ENCODE results near the gene CYTH4.

The CYTH4 gene

DNA sequence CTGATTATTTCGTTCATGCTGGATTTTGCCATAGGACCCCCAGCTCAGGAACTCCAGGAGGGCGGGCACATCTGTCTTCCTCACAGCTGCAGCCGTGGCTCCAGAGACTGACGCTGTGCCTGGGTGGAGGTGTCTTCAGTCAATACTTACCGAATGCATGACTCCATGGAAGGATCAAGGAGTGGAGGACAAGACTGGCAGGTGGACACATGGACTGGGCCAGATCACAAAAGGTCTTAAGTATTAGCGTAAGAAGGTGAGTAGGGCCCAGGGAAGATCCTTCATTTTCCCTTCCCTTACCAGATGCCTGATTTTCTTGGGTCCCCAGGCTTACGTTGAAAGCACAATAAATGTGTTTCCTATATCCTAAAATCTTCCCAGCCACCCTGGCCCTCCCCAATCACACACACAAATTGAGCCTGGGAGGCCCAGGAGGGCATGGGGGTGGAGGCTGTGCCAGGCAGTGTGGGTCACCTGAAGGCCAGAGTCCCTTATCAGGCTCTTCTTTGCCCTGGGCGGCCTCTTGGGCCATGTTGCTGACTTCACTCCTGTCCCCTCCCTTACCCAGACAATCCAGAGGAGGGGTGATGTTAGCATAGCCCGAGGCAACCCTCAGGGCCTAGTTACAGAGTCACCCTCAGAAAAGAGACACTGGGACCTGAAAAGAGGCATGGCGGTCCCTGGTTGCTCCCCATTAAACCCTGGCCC, 56.4 kb downstream of the CYTH4 start:
- FAIRE-seq, result no peak
- no peak for DNase-seq (ENCODE audit: insufficient read length, low spot score)
- TF ChIP-seq, protein P1, sequence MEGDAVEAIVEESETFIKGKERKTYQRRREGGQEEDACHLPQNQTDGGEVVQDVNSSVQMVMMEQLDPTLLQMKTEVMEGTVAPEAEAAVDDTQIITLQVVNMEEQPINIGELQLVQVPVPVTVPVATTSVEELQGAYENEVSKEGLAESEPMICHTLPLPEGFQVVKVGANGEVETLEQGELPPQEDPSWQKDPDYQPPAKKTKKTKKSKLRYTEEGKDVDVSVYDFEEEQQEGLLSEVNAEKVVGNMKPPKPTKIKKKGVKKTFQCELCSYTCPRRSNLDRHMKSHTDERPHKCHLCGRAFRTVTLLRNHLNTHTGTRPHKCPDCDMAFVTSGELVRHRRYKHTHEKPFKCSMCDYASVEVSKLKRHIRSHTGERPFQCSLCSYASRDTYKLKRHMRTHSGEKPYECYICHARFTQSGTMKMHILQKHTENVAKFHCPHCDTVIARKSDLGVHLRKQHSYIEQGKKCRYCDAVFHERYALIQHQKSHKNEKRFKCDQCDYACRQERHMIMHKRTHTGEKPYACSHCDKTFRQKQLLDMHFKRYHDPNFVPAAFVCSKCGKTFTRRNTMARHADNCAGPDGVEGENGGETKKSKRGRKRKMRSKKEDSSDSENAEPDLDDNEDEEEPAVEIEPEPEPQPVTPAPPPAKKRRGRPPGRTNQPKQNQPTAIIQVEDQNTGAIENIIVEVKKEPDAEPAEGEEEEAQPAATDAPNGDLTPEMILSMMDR (IDR thresholded peaks at IDR 0.05; ENCODE audit: insufficient read depth, missing control alignments), result no peak

DNA sequence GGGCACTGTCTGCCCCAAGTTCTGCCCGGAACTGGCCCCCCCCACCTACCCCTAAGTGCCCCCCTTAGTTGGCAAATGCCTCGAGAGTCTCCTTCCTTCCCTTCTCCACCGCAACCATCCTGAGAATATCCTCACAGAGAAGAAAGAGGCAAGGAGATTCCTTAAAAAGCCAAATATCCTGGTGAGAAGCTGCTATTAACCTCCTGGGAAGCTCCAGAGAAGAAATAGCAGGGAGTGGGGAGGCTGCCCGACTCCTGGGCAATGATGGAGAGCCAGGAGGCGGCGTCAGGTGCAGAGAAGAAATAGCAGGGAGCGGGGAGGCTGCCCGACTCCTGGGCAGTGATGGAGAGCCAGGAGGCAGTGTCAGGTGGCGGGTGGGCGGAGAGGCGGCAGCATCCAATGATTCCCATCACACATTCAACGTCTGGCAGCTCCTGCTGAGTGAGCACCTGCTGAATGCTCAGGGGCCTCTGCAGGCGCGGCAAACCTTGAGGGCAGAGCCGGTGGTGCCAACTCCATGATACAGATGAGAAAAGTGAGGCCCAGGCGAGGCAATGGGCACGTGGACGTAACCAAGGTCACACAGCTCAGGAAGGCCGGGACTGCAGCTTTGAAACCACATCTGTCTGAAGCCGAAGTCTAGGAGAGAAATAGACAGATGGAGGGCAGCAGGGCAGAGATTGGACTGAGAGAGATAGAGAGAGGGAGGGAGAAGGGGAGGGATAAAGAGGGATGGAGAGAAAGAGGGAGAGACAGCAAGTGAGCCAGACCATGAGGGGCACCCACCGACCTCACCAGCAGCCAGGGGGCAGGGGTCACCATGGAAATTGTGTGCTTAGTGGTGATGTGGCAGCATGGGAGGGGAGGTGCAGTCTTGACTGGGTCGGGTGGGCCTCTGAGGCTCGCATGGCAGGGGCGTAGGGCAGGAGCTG, 58.3 kb downstream of the CYTH4 start:
- TF ChIP-seq, protein P1 (IDR thresholded peaks at IDR 0.05; ENCODE audit: insufficient read depth, missing control alignments), result no peak
- no peak for DNase-seq (ENCODE audit: insufficient read length, low spot score)
- no peak for FAIRE-seq

DNA sequence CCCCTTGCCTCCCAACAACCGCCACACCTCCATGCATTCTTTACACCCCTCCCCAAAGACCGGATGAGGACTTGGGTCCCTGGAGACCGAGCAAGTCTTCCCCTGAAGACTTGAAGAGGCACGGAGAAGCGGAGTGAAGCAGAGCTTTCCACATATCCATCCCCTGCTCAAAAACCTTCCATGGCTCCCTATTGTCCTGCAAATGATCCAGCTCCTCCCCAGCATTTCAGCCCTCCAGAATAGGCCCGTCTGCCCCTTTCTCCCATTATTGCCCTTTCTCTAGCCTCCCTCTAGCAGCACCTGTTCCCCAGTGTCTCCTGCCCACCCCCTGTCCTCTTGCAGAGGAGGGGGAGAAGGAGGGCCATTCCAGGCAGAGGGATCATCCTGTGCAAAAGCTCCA, 59.8 kb downstream of the CYTH4 start:
- FAIRE-seq (no peak), DNase-seq (ENCODE audit: insufficient read length, low spot score) (no peak)
- TF ChIP-seq, protein P1 (IDR thresholded peaks at IDR 0.05; ENCODE audit: insufficient read depth, missing control alignments), result no peak

DNA sequence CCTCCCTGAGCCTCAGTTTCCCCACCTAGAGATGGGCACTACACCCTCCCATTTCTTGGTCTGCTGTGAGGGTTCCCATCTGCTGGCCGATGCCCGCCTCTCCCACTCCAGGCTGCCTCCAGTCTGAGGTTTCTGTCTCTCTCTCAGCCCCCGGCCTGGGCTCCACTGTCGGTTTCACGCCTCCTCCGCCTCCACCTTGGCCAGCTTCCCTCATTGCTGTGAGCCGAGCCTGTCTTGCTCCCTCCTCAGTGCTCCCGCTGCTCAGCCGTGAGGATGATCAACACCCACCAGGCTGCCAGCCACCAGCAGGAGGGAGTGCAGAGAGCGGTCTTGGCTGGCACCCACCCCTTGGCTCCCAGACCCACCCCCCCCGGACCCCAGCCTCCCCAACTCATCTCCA, 61.0 kb downstream of the CYTH4 start:
- TF ChIP-seq, protein P1 (IDR thresholded peaks at IDR 0.05; ENCODE audit: insufficient read depth, missing control alignments), result no peak
- FAIRE-seq (no peak), DNase-seq (ENCODE audit: insufficient read length, low spot score) (no peak)

DNA sequence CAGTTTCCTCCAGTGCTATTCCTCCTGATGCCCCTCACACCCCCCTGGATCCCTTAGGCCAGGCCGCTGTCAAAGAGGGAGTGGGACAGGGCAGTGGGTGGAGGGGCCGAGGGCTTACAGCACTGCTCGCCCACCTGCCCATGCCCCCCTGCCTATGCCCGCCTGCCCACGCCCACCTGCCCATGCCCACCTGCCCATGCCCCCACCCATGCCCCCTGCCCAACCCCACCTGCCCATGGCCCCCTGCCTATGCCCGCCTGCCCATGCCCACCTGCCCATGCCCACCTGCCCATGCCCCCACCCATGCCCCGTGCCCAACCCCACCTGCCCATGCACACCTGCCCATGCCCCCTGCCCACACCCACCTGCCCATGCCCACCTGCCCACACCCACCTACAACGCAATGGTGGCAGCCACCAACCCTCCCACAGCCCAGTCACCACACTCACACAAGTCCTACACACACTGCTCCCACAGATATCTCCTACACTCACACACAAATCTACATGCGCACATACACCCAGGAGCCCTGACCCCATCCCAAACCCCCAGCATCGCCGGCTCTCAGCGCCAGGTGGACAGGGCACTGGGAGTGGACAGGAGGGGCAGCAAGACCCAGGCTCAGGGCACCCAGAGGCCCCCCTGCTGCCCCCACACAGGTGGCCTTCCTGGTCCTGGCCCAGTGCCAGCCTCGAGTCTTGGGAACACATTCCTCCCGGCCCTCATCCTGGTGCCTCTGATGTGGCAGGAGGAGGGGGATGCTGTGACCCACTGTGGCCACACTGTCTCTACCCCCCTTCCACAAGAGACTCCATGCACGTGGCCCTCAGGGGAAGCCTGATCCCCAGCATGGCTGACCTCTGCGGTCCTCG, 61.8 kb downstream of the CYTH4 start:
- DNase-seq (ENCODE audit: insufficient read length, low spot score) (no peak), FAIRE-seq (no peak)
- TF ChIP-seq, protein P1 (IDR thresholded peaks at IDR 0.05; ENCODE audit: insufficient read depth, missing control alignments), result no peak

DNA sequence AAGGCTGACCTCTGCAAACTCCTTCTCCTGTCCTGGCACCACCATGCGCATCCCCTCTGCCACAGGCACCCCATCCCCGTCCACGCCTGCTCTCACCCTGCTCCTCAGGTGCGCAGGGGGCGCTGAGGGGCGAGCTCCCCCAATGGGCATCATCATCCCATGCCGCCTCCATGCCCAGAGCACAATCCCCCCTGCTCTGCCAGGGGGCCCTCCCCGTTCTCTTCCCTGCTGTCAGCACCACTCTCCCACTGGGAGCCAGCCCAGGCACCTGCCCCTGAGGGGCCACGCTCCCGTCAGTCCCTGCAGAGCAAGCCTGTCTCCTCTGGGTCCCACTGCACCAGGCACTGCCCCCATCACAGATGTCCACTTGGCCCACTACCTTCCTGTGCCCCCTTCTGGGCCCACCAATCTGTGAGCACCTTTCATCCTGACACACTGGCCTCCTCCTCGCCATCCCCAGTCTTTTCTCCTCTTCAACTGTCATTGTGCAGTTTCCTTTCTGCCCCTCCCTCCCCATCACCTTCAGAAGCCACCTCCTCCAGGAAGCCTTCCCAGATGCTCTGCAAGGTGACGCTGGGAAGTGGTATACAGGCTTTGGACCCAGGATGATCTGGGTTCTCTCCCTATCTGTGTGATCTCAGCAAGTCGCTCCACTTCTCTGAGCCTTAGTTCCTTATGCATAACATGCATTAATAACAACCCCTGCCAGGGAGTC, 62.6 kb downstream of the CYTH4 start:
- DNase-seq (ENCODE audit: insufficient read length, low spot score) (no peak), FAIRE-seq (no peak)
- TF ChIP-seq, protein P1 (IDR thresholded peaks at IDR 0.05; ENCODE audit: insufficient read depth, missing control alignments), result no peak
